Mesothelial cell of epicardium (in vitro differentiated cells): ENCODE results near the gene GCSAML. TPM values are rescaled to one million over a fixed set of nuclear protein-coding genes. Genes with fewer than 3 reads are reported as not detected.

ENCODE experiments used
- DNase-seq, 2 experiments: peaks; one replicate each; pipeline ENCODE4 v3.0.0; 2021; ENCODE audit warnings: low spot score in 2 of 2; ENCODE audit not compliant: unreplicated experiment in 2 of 2
- H3K27ac Mint-ChIP-seq: 2 replicates; pipeline ENCODE4 v1.8.0; 2021; ENCODE audit warnings: mixed read lengths
- H3K27me3 Mint-ChIP-seq: 2 replicates; pipeline ENCODE4 v1.8.0; 2021; ENCODE audit warnings: low read depth, mixed read lengths
- H3K36me3 Mint-ChIP-seq: 2 replicates; pipeline ENCODE4 v1.8.0; 2021; ENCODE audit warnings: mixed read lengths
- H3K4me1 Mint-ChIP-seq: 2 replicates; pipeline ENCODE4 v1.8.0; 2021; ENCODE audit warnings: mixed read lengths
- H3K4me3 Mint-ChIP-seq: 2 replicates; pipeline ENCODE4 v1.8.0; 2021; ENCODE audit warnings: mild to moderate bottlenecking, moderate library complexity, mixed read lengths
- H3K9me3 Mint-ChIP-seq: 2 replicates; pipeline ENCODE4 v1.8.0; 2021; ENCODE audit warnings: mixed read lengths
- total RNA-seq: library from RNA; stranded (reverse); gene quantifications from 3 replicates; pipeline ENCODE4 v1.2.1, GENCODE V29; 2021
- TF ChIP-seq, protein P1 (sequence below): fragments of 200-600 bp; sonication (generic); IDR thresholded peaks from one replicate; pipeline ENCODE4 v1.5.0; 2021; ENCODE audit warnings: antibody characterized with exemption; ENCODE audit not compliant: unreplicated experiment

Gene GCSAML
- total RNA-seq, 1 donor from 2014 or later = not detected

DNA sequence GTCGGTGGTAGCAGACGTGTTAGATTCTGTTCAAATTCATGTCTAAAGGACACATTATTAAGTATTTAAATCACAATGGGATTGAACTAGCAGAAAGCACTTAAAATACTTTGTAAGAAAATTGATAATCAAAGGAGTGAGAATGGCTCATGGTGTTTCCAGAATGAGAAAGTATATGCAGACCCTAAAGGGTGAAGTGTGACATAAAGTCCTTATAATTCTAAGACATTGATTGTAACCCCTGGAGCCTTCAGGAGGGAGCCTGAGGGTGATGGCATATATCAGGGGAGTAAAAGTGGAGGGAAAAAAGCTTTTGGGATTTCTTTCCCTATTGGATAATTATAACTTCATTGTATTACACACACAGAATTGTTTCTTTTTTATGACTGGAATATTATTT, 12.6 kb upstream of the GCSAML start, which contains the start of gene OR2C3:
TSS of gene OR2C3 (minus strand) at position 101 of the 400 bp plus-strand sequence. CDS start 3,929 bp downstream, outside the sequence.
- H3K9me3 Mint-ChIP-seq = peaks cover 11% of the 10 kb centered on the region
- H3K27ac Mint-ChIP-seq = no peak within 1 kb of the TSS
- no peak for DNase-seq
- TF ChIP-seq, protein P1, sequence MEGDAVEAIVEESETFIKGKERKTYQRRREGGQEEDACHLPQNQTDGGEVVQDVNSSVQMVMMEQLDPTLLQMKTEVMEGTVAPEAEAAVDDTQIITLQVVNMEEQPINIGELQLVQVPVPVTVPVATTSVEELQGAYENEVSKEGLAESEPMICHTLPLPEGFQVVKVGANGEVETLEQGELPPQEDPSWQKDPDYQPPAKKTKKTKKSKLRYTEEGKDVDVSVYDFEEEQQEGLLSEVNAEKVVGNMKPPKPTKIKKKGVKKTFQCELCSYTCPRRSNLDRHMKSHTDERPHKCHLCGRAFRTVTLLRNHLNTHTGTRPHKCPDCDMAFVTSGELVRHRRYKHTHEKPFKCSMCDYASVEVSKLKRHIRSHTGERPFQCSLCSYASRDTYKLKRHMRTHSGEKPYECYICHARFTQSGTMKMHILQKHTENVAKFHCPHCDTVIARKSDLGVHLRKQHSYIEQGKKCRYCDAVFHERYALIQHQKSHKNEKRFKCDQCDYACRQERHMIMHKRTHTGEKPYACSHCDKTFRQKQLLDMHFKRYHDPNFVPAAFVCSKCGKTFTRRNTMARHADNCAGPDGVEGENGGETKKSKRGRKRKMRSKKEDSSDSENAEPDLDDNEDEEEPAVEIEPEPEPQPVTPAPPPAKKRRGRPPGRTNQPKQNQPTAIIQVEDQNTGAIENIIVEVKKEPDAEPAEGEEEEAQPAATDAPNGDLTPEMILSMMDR = no peak
- peaks cover 9% of the 10 kb centered on the region for H3K4me1 Mint-ChIP-seq
- no peaks in the 10 kb centered on the region for H3K36me3 Mint-ChIP-seq
- H3K4me3 Mint-ChIP-seq = no peak within 1 kb of the TSS
- no peaks in the 10 kb centered on the region for H3K27me3 Mint-ChIP-seq

DNA sequence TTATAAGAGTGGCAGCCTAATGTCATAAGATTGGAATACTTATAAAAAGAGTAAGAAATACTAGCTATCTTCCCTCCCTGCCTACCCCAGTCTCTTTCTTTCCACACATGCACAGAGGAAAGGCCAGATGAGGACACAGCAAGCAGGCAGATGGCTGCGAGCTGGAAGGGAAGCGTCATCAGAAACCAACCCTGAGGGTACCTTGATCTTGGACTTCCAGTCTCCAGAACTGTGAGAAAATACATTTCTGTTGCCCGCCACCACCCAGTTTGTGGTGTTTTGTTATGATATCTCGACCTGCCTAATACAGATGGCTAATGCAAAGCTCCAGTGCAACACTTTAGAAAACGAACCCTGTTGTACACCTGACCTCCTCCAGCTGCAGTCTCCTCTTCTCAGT, 10.4 kb upstream of the GCSAML start:
- no peaks in the 10 kb centered on the region for H3K27me3 Mint-ChIP-seq
- H3K27ac Mint-ChIP-seq = no peak overlapping the region
- peaks cover 9% of the 10 kb centered on the region for H3K4me1 Mint-ChIP-seq
- peaks cover 11% of the 10 kb centered on the region for H3K9me3 Mint-ChIP-seq
- TF ChIP-seq, protein P1 = no peak
- H3K4me3 Mint-ChIP-seq = no peak overlapping the region
- no peaks in the 10 kb centered on the region for H3K36me3 Mint-ChIP-seq
- no peak for DNase-seq

DNA sequence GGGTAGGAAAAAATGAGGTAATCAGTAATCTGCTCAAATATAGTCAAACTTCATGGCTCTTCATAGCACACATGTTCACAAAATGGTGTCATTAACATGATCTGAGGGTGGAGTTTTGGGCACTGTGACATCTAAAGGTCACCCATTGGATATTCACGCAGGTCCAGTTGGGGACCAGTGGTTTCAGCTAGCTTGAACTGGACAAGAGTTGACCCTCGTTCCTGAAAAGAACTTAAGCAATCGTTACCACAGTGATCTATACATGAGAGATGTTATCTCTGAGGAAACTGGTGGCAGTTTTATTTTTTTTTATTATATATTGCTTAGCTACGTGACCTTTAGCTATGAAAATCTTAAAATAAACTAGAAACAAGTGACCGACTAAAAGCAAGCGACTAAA, 9.7 kb upstream of the GCSAML start:
- H3K4me3 Mint-ChIP-seq = no peak overlapping the region
- H3K36me3 Mint-ChIP-seq = no peaks in the 10 kb centered on the region
- H3K9me3 Mint-ChIP-seq = peaks cover 11% of the 10 kb centered on the region
- no peak for DNase-seq
- TF ChIP-seq, protein P1 = no peak
- no peak overlapping the region for H3K27ac Mint-ChIP-seq
- no peaks in the 10 kb centered on the region for H3K27me3 Mint-ChIP-seq
- H3K4me1 Mint-ChIP-seq = peaks cover 9% of the 10 kb centered on the region

DNA sequence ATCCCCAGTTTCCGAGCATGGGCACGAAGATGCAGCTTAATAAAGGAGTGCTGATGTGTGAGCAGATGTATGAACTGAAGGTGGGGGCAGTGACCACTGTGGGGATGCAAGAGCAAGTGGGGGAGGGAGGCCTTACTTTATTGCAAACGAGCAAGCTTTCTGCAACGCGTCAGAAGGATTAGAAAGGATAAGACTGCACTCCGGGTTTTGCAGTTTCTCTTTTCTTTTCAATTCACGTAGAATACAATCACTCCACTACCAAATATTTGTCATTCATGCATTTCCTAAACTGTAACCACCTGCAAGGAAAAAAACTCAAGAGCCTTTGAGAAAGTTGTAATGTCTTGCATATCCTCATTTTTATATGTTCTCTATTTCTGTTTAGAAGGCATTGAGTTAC, 8.4 kb upstream of the GCSAML start:
- no peaks in the 10 kb centered on the region for H3K36me3 Mint-ChIP-seq
- H3K27me3 Mint-ChIP-seq = no peaks in the 10 kb centered on the region
- TF ChIP-seq, protein P1 = no peak
- peaks cover 9% of the 10 kb centered on the region for H3K4me1 Mint-ChIP-seq
- no peak overlapping the region for H3K4me3 Mint-ChIP-seq
- H3K9me3 Mint-ChIP-seq = peaks cover 11% of the 10 kb centered on the region
- no peak overlapping the region for H3K27ac Mint-ChIP-seq
- DNase-seq = no peak

DNA sequence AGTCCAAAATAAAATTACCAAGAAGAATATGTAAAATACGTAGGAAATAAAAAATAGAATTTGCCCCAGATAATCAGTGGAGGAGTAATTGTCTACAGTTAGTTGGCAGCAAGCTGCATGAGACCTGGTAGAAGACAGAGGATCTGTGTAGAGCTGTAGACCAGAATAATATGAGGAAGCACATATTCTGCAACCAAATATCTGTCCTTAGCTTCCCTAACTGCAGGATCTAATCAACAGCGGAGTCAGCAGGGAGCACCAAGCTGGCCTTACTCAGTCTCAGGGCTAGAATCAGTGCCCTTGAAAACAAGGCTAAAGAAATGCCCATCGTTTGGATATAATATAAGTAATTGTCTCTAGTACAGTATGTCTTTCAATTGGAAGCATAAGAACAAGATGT, 6.1 kb upstream of the GCSAML start:
- TF ChIP-seq, protein P1 = no peak
- no peak for DNase-seq
- H3K4me3 Mint-ChIP-seq = no peak overlapping the region

DNA sequence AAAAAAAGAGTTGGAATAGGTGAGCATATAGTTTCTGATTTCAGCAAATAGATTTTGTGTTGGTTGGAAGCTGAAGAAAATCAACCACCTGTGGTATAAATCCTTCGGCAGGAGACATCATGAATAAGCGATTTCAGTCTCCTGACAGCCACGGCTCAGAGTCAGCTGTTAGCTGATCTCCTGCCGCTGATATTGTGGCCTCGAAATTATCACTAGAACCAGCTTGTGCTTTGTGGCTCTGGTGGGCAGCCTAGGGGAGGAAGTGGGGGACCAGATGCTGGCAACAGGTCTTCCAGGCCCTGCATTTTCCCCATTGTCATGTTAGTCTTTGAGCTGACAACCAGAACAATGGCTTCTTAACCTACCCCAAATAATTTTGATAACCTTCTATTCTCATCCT, 842 bp upstream of the GCSAML start:
- Mint-ChIP-seq H3K9me3 (no peaks in the 10 kb centered on the region), H3K4me3 (no peak overlapping the region), H3K27me3 (no peaks in the 10 kb centered on the region), H3K4me1 (no peaks in the 10 kb centered on the region), H3K27ac (no peak overlapping the region), H3K36me3 (no peaks in the 10 kb centered on the region)
- TF ChIP-seq, protein P1 = no peak
- no peak for DNase-seq

More for the DNA sequence above, 6.1 kb upstream of the GCSAML start:
- Mint-ChIP-seq H3K27me3 (no peaks in the 10 kb centered on the region), H3K4me1 (peaks cover 9% of the 10 kb centered on the region), H3K9me3 (peaks cover 4% of the 10 kb centered on the region), H3K27ac (no peak overlapping the region), H3K36me3 (no peaks in the 10 kb centered on the region)
